Astrocyte of the hippocampus (primary cell): ENCODE data around the gene DDC.
"Not testable (repeated sequence)": the region's sequence is repeated elsewhere in the genome, so short reads cannot be mapped to it uniquely, and the experiment has no call there.

Experiments
- DNase-seq: peaks from one replicate; pipeline ENCODE4 v3.0.0; 2011; ENCODE audit warnings: low read depth, low spot score

The DDC gene

DNA sequence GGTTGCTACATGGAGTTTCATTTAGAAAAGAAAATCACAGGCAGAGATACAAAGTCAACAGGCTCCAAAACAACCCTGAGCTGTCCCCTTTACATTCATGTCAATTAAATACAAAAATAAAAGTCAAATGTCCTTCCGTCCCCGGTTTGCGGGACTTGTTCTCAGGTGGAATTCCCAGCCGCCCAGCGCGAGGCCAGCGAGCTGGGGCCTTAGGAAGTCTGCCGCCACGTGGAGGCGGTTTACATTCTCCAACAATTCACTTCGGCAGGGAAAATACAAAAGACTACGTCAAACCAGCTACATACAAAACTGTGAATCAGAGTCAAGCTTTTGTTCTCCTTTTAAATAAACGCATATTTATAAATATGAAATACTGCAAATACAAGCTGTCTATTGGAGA lies 25.3 kb upstream of the DDC start:
- no peak for DNase-seq

DNA sequence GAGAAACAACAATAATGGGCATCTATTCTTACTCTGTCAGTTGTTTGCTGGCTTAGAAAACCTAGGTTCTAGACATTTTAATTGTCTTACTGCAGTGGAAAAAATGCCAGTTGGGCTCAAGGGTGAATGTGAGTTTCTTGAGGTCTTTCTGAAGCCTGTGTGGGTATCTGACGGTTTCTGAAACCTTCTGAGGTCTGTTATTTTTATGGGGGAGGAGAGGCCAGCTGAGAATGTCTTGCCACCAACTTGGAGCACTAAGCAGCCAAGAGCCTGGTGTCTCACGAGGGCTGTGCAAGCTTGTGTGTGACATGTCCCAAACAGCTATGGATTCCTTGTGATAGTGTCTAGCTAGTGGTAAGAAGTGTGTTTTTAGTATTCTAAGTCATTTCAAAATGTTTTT lies 24.2 kb upstream of the DDC start:
- DNase-seq, result no peak

DNA sequence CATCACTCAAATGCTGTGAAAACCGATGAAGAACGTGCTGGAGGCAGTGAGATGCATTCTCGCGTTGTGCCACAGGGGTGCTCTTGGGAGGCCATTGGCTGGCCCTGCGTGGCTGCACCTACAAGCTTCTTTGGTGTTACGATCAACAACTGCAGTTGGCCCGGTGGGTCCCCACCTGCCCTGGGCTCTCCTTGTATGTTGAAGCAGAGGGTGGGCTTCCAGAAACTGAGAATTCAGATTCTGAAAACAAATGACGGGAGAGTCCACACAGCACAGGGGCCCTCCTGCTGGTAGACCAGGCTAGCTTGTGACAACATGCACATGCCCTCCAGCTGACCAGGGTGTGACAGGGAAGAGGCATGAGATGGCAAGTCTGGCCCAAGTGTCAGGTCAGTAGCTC lies 23.7 kb upstream of the DDC start:
- no peak for DNase-seq

DNA sequence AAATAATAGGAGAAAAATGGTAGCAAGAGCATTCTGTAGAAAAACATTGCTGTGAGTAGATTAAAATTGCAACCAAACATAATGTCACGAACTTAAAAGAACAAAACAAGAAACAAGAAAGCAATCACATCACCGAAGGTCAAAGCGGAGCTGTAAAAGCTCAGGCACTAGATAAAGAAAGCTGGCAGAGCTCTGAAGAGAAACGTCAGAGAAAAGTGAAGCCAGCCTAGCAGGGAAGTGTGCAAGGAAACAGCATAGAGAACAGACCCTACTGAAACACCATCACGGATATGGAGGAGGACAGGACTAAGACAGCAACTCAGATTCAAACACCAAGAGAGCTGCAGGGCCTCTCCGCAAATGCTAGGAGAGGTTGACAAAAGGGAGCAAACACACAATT lies 22.5 kb upstream of the DDC start:
- no peak for DNase-seq

DNA sequence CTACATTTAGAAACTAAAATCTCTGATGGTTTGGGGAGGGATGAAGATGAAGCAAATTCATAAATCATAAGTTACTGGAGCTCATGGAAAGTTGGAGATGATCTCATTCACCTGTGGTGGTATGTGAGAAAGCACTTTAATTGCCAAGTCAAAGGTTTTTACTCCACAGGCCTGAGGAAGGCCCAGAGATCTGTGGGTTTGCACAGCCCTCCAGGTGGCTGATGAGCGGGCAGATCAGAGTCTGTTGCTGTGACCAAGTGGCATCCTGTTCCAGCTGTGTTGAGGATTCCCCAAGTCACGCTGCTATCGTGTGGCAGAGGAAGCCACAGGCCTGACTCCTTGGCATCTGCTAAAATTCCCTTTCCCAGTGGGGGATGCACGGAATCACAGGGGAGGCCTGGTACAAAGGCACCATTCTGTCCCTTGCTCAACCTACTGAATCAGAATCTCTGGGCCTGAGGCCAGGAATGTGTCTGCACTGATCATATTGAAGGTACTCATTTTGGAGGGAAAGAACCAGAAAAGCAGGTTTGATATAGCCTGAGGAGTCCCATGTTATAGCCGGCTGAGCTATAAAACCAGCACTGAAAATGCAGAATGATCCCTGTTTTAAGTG lies 19.7 kb upstream of the DDC start:
- DNase-seq, result no peak

DNA sequence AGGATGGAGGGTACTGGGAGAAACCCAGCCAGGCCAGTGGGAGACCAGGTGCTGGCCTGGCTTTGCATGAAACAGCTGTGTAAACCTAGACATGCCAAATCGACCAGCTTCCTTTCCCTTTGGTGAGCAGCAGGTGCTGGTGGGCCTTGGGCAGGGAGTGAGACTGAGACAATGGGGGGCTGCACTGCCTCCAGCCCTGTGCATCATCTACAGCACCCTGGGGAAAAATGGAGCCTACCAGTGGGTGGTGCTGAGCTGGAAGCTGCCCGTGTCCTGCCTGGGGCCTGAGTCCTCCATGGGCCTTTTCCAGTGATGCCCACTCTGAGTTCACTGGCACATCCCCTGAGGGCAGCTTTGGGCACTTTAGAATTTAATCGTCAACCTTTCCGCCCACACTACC lies 19.2 kb upstream of the DDC start:
- no peak for DNase-seq

DNA sequence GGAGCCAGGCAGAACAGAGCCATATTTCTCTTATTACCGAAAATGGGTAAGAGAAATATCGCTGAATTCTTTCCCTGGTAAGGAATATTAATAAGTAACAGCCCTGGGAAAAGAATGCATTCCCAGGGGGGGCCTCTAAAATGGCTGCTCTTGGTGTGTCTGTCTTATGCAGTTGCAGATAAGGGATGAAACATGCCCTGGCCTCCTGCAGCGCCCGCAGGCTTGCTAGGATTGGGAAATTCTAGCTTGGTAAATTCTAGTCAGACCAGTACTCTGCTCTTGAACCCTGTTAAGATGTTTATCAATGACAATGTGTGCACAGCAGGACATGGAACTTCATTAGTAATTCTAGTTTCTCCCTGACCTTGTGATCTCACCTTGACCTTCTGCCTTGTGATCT lies 18.1 kb upstream of the DDC start:
- DNase-seq, result not testable (repeated sequence)

DNA sequence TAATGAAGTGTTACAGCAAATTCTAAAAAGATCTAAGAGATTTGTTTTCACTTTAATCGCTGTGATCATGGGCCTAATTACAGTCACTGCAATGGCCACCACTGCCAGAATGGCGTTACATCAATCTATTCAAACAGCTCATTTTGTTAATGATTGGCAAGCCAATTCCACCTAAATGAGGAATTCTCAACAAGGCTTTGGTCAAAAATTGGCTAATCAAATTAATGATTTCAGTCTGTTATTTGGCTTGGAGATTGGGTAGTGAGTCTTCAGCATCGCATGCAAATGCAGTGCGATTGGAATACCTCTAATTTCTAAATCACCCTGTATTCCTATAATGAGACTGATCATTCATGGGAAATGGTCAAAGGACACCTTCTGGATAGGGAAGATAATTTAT lies 17.1 kb upstream of the DDC start:
- not testable (repeated sequence) for DNase-seq

DNA sequence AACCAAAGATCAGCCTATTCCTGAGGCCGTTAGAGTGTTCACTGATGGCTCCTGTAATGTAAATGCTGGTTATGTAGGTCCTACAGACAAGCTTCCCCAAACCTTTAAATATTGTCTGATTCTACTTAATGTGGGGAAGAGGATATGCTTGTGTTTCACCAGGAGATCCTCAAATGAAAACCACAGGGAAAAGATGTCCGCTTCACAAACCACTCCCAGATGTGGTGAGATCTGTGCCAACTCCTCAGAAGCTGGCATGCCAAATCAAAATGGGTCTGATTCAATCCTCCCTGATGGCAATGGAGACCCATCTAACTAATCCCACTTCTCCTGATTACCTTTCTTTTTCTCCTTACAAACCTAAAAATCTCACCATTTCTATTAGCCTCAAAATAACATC lies 15.5 kb upstream of the DDC start:
- DNase-seq, result not testable (repeated sequence)

DNA sequence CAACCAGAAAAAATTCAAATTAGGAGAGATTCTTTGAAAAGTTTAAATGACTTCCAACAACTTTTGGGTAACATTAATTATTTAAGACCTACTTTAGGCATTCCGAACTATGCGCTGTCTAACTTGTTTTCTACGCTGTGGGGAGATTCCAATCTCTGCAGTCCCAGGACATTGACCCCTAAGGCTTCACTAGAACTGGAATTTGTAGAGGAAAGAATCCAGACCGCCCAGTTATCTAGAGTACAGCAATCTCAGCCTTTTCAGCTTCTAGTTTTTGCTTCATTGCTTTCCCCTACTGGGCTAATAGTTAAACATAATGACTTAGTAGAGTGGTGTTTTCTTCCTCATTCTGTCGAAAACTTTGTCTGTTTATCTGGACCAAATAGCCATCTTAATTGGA lies 14.9 kb upstream of the DDC start:
- no peak for DNase-seq

DNA sequence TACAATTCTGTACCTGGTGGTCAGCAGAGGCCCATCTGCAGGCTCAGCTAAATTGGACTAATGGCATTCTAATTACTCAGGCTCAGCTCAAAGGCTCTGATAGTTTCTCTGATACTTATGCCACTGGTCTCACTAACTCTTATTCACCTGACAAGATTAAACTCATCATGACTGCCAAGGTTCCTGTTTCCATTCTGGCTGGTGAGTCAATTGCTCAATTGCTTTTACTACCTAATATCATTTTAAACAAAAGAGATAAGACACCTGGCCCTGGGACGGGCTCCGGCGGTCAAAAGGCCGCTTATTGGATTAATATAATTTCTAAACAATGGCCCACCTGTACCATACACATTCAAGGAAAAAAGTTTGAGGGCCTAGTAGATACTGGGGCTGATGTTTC lies 12.9 kb upstream of the DDC start:
- not testable (repeated sequence) for DNase-seq

DNA sequence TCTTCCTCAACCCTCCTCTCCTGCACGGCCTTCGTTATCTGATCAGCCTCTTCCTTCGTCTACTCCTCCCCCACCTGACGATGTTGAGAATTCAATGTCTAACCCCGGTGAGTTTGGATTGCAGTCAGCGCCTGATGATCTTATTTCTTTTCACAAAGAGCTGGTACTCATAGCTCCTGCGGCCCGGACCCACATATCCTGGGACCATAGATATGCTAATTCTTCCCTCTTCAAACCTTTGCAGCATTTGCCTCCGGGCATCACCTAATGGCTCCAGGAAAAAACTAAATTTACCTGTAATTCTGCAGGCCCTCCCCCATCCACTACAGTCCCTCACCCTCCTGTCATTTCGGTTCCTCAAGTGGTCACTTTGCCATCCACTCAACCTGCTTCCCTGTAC lies 12.4 kb upstream of the DDC start:
- DNase-seq, result no peak

DNA sequence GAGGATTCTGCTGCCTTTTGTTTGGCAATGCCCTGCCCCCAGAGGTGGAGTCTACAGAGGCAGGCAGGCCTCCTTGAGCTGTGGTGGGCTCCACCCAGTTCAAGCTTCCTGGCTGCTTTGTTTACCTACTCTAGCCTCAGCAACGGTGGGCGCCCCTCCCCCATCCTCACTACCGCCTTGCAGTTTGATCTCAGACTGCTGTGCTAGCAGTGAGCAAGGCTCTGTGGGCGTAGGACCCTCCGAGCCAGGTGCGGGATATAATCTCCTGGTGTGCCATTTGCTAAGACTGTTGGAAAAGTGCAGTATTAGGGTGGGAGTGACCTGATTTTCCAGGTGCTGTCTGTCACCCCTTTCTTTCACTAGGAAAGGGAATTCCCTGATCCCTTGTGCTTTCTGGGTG lies 11.2 kb upstream of the DDC start:
- not testable (repeated sequence) for DNase-seq

DNA sequence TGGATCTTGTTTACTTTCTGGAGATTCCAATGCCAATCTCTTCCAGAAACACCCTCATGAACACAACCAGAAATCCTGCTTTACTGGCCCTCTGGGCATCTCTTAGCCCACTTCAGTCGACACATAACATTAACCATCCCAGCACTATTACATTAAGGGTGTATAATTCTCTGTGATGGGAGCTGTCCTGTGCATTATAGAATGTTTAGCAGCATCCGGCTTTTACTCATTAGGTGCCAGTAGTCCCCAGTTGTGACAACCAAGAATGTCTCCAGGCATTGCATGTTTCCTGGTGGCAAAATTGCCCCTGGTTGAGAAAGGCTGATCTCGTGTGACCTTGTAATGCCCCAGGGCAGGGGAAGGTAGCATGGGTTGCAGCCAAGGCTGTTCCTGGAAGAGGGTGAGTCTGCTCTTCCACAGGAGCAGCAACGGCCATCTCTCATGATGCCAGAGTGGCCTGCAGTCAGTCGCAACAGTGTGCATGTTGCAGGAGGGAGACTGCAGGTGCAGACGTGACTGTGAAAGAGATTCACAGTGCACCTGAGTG lies 2.6 kb upstream of the DDC start:
- DNase-seq, result no peak

DNA sequence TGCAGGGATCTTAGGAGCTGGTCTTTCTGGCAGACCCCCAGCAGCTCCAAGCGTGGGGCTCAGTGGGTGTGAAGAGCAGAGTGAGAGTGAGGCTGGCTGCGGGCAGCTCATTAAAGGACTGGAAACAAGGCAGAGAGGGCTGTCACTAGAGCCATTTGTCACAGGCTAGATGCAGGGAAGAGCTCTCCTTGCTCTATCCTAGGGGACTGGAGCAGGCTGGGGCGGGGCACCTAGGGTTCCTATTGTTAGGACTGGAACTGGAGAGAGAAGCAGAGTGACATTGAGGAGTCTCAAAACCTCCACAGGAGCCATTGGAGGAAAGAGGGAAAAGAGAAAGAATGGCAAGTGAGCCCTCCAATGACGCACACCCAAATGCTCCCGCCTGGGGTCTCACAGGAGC lies 772 bp upstream of the DDC start:
- DNase-seq, result no peak

DNA sequence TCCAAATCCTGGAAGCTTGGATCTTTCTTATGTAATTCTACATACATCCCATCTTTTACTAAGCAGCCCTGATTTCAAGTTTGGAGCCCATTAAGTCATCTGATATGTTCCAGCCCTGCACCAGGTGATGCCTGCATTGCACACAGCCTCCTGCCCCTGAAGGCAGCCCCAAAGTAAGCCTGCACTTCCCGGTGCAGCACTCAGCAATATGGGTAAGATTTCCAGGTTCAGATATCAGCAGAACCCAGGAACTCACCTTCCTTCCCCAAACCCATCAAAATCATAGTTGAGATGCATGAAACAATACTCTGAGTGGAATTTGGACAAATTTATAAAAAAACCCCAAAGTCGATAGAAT lies 333 bp upstream of the DDC start:
- DNase-seq, result no peak

DNA sequence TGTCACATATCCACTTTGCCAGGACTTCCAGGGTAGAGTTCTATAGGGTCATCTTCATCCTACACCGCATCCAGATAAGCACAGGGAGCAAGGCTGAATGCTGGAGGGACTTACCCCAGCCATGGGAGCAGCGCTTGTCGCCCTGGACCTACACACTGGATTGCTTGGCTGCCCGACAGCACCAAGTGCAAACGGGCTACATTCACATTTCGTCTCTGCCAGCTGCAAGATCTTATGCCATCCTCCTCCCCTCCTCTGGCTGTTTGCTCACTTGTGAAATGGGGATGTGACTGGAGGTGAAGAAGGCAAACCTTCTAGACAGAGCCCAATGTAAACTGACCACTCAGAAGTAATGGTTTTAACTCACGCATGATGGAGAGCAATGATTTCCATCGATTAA lies 1.0 kb downstream of the DDC start:
- no peak for DNase-seq

DNA sequence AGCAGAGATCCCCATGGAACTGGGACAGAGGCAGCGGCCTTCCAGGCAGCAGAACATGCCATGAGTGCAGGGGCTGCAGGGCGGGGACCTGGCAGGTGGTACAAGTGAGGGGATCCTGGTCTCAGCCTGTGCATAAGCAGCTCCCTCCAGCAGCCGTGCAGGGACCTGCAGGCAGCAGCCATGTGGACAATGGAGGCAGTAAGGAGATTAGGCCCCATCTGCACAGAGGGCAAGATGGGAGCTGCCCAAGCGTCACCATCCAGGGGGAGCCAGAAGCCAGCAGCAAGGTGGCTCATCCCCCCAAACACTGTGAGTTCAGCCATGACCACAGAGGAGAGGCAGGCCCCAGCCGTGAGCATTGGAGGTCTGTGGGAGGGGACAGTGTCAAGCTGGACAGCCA lies 3.1 kb downstream of the DDC start:
- no peak for DNase-seq

DNA sequence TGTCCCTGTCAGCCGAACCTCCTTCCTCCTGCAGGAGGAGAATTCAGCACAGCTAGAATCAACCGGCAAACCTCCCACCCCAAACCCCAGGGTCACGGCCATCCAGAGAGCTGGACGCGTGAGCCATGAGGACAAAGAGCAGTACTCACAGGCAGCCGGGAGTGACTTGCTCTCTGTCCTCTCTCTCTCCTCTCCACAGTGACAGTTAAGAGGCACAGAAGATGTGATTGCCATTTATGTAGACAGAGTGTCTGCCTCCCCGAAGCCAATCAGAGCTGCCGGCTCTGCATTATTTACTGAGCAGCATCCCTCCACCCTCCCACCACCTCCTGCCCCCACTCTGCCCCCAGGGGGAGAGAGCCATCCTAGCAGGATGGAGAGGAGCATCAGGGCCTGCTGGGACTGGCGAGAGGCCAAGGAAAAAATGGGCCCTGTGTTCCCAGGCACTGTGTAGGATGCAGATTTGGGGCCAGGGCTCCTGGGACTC lies 4.3 kb downstream of the DDC start:
- no peak for DNase-seq

DNA sequence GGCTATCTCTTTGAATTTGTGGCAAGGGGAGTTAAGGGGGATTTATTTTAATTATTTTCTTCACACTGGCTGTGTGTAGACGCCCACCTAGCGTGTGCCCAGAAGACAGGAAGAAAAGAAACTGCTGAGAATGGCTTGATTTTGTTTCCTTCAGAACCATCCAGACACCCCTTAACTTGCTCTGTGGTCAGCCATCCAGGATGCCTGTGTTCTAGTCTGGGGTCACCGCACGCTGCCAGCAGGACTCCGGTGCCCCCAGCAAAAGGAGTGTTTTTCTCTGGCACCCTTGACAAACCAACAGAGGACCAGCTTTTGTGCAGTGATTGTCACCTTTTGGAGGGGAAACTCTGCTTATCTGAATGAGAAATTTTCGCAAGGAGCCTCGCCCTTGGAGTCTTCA lies 5.3 kb downstream of the DDC start:
- DNase-seq, result no peak

DNA sequence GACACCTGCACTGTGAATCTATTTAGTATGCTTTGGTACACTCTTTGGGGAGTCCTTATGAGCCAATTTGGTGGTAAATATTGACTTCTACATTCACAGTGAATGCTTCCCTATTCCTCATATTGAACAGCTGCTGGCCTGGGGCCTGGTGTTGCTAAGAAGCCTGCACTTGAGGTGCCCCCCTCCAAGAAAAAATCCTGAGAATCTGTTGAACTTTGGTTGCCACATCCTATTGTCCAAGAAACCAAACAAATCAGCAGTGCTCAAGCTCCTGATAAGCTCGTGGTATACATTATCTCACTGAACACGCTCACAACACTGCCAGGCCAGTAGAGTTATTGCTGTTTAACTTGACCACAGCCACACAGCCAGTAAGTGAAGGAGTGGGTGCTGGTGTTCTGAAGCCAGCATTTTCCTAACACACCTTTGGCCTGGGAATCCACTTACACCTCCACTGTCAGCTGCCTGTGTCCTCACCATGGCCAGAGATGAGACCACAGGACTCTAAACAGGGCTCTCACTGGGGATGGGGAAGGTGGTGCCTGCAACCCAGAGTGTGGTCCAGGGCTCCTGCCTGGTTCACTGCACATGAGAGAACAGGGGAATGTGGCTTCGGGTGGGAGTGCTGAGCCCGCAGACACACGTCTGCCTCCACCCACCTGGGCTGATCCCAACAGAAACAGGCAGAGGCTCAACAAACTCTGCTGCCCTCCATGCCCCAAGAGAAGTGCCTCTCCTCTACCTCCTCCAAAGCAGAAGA lies 6.7 kb downstream of the DDC start:
- DNase-seq, result no peak

DNA sequence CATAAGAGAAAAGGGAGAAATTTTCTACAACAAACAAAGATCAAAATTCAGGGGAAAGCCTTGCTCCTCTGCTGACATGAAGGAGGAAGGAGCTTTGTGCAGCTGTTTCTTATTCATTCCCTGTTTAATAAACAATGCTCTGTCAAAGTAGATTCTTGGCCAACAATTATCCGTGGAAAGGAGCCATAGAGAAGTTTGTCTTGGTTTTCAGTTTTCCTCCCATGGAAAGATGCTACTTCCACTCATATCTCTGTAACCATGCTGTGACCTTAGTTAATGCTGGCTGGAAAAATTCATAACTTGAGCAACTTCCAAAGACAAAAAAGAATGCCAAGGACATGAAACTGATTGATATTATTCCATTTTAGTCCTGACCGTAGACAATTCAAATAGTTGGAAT lies 8.1 kb downstream of the DDC start:
- no peak for DNase-seq

DNA sequence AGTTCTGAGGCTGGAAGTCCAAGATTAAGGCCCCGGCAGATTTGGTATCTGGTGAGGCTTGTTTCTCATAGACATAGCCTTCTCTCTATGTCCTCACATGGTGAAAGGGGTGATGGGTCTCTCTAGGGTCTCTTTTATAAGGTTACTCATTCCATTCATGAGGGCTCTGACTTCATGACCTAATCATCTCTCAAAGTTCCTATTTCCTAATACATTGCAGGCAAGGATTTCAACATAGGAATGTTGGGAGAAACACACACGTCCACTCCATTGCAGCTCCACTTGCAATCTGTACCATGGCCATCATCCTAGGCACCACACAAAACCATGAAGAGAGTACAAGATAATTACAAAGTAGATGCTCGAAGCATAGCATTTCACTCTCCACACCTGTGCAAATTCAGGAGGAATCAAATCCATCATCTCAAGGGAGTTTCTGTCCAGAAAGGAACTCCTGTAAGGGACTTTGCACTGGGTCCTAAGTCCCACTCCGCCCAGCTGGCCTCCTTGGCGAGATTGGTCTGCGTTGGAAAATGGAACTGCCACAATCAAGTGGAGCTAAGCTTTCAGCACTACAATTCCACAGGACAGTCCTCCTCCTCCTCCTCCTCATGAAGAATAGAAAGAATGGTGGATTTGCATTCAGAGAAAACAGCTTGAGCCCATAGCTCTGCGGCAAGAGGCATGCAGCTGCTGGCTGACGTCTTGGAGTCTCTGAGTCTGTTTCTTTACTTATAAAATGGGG lies 8.8 kb downstream of the DDC start:
- DNase-seq, result no peak
